Measurements from ENCODE around the gene GNB3. TPM values are rescaled to one million over a fixed set of nuclear protein-coding genes. Genes with fewer than 3 reads are reported as not detected.

Gene GNB3
- total RNA-seq, 1 donor from 2014 or later: 16.6 TPM

GRCh38 chr12:6829536-6830220 is 11.0 kb upstream of the GNB3 start:
- H3K4me1 Mint-ChIP-seq (ENCODE audit: low read depth, unreplicated experiment): peaks cover 13% of the 10 kb centered on the region

GRCh38 chr12:6830286-6830890 is 10.3 kb upstream of the GNB3 start:
- H3K4me3 ChIP-seq (ENCODE audit: insufficient read depth, low read depth, low read length): no peak overlapping the region
- no peak overlapping the region for H3K27ac ChIP-seq (ENCODE audit: low read depth, low read length)
- Mint-ChIP-seq H3K4me3 (ENCODE audit: unreplicated experiment) (peak overlapping the region; percentile 98), H3K27me3 (ENCODE audit: low read depth, unreplicated experiment) (no peaks in the 10 kb centered on the region), H3K36me3 (ENCODE audit: low read depth, unreplicated experiment) (peaks cover 5% of the 10 kb centered on the region), H3K27ac (ENCODE audit: unreplicated experiment) (peak overlapping the region; percentile 69), H3K4me1 (ENCODE audit: low read depth, unreplicated experiment) (peaks cover 7% of the 10 kb centered on the region), H3K9me3 (ENCODE audit: unreplicated experiment) (no peaks in the 10 kb centered on the region)
- peaks cover 14% of the 10 kb centered on the region for H3K4me1 ChIP-seq (ENCODE audit: insufficient read depth, low read length)
- H3K36me3 ChIP-seq (ENCODE audit: insufficient read depth, low read length): peaks cover 17% of the 10 kb centered on the region
- no peaks in the 10 kb centered on the region for H3K27me3 ChIP-seq (ENCODE audit: insufficient read depth, low read length)
- H3K9me3 ChIP-seq (ENCODE audit: insufficient read depth, low read depth, low read length): no peaks in the 10 kb centered on the region
- peaks cover 29% of the 10 kb centered on the region for H3K79me2 ChIP-seq (ENCODE audit: insufficient read depth, low read length)
- peak overlapping the region; percentile 85 for H3K4me2 ChIP-seq (ENCODE audit: low read length)
- no peak overlapping the region for H2AFZ ChIP-seq (ENCODE audit: low read depth, low read length)
- DNase-seq (ENCODE audit: low read depth) (no peak), FAIRE-seq (no peak)
- H4K20me1 ChIP-seq (ENCODE audit: insufficient read depth, low read length): peaks cover 14% of the 10 kb centered on the region
- H3K9ac ChIP-seq (ENCODE audit: low read length): peak overlapping the region; percentile 96
- TF ChIP-seq CTCF (IDR thresholded peaks at IDR 0.05; ENCODE audit: insufficient read depth, low read depth, low read length) (no peak), EZH2 (IDR thresholded peaks at IDR 0.05; ENCODE audit: insufficient read depth, low read length) (no peak)

More at GRCh38 chr12:6829536-6830220, 11.0 kb upstream of the GNB3 start:
- DNase-seq (ENCODE audit: low read depth) (peak; percentile 31), FAIRE-seq (no peak)
- Mint-ChIP-seq H3K27me3 (ENCODE audit: low read depth, unreplicated experiment) (no peaks in the 10 kb centered on the region), H3K27ac (ENCODE audit: unreplicated experiment) (peak overlapping the region; percentile 96), H3K9me3 (ENCODE audit: unreplicated experiment) (no peaks in the 10 kb centered on the region), H3K4me3 (ENCODE audit: unreplicated experiment) (peak overlapping the region; percentile 98), H3K36me3 (ENCODE audit: low read depth, unreplicated experiment) (peaks cover 6% of the 10 kb centered on the region)
- H3K4me1 ChIP-seq (ENCODE audit: insufficient read depth, low read length): peaks cover 19% of the 10 kb centered on the region
- no peaks in the 10 kb centered on the region for H3K27me3 ChIP-seq (ENCODE audit: insufficient read depth, low read length)
- peak overlapping the region; percentile 71 for H3K4me3 ChIP-seq (ENCODE audit: insufficient read depth, low read depth, low read length)
- H4K20me1 ChIP-seq (ENCODE audit: insufficient read depth, low read length): peaks cover 10% of the 10 kb centered on the region
- H3K9ac ChIP-seq (ENCODE audit: low read length): peak overlapping the region; percentile 96
- H3K4me2 ChIP-seq (ENCODE audit: low read length): peak overlapping the region; percentile 85
- peaks cover 17% of the 10 kb centered on the region for H3K36me3 ChIP-seq (ENCODE audit: insufficient read depth, low read length)
- no peaks in the 10 kb centered on the region for H3K9me3 ChIP-seq (ENCODE audit: insufficient read depth, low read depth, low read length)
- peak; percentile 12 for TF ChIP-seq CTCF (IDR thresholded peaks at IDR 0.05; ENCODE audit: insufficient read depth, low read depth, low read length)
- no peak for TF ChIP-seq EZH2 (IDR thresholded peaks at IDR 0.05; ENCODE audit: insufficient read depth, low read length)
- H3K79me2 ChIP-seq (ENCODE audit: insufficient read depth, low read length): peaks cover 29% of the 10 kb centered on the region
- peak overlapping the region; percentile 80 for H3K27ac ChIP-seq (ENCODE audit: low read depth, low read length)
- H2AFZ ChIP-seq (ENCODE audit: low read depth, low read length): peak overlapping the region; percentile 63

GRCh38 chr12:6830999-6831398 is 9.7 kb upstream of the GNB3 start:
- Histone ChIP-seq H3K79me2 (ENCODE audit: insufficient read depth, low read length) (peaks cover 29% of the 10 kb centered on the region), H2AFZ (ENCODE audit: low read depth, low read length) (no peak overlapping the region), H3K4me1 (ENCODE audit: insufficient read depth, low read length) (peaks cover 14% of the 10 kb centered on the region), H3K27me3 (ENCODE audit: insufficient read depth, low read length) (no peaks in the 10 kb centered on the region), H3K4me2 (ENCODE audit: low read length) (no peak overlapping the region), H3K36me3 (ENCODE audit: insufficient read depth, low read length) (peaks cover 18% of the 10 kb centered on the region), H4K20me1 (ENCODE audit: insufficient read depth, low read length) (peaks cover 19% of the 10 kb centered on the region), H3K27ac (ENCODE audit: low read depth, low read length) (no peak overlapping the region), H3K4me3 (ENCODE audit: insufficient read depth, low read depth, low read length) (no peak overlapping the region), H3K9ac (ENCODE audit: low read length) (no peak overlapping the region), H3K9me3 (ENCODE audit: insufficient read depth, low read depth, low read length) (no peaks in the 10 kb centered on the region)
- H3K27me3 Mint-ChIP-seq (ENCODE audit: low read depth, unreplicated experiment): no peaks in the 10 kb centered on the region
- H3K36me3 Mint-ChIP-seq (ENCODE audit: low read depth, unreplicated experiment): peaks cover 5% of the 10 kb centered on the region
- DNase-seq (ENCODE audit: low read depth) (no peak), FAIRE-seq (no peak)
- no peak overlapping the region for H3K27ac Mint-ChIP-seq (ENCODE audit: unreplicated experiment)
- peaks cover 5% of the 10 kb centered on the region for H3K4me1 Mint-ChIP-seq (ENCODE audit: low read depth, unreplicated experiment)
- no peaks in the 10 kb centered on the region for H3K9me3 Mint-ChIP-seq (ENCODE audit: unreplicated experiment)
- TF ChIP-seq EZH2 (IDR thresholded peaks at IDR 0.05; ENCODE audit: insufficient read depth, low read length) (no peak), CTCF (IDR thresholded peaks at IDR 0.05; ENCODE audit: insufficient read depth, low read depth, low read length) (no peak)
- H3K4me3 Mint-ChIP-seq (ENCODE audit: unreplicated experiment): peak overlapping the region; percentile 72

All from astrocyte (in vitro differentiated cells and primary cell).